Upper lobe of right lung (tissue), 1 donor: Measurements from ENCODE around the gene HIPK2. TPM values are rescaled to one million over a fixed set of nuclear protein-coding genes. Genes with fewer than 3 reads are reported as not detected.

ENCODE experiments used
- ATAC-seq: fragments of 200-7000 bp; cut with Tn5 transposase; one replicate; pipeline ENCODE4 v1.9.1; 2020; ENCODE audit warnings: mild to moderate bottlenecking, moderate library complexity
- DNase-seq: peaks from one replicate; pipeline ENCODE4 v3.0.0-alpha.2; 2020
- H3K27ac ChIP-seq: fragments of 200-600 bp; one replicate; pipeline ENCODE4 v1.8.0; 2022
- H3K27me3 ChIP-seq: fragments of 200-600 bp; one replicate; pipeline ENCODE4 v1.8.0; 2022; ENCODE audit warnings: mild to moderate bottlenecking
- H3K36me3 ChIP-seq: fragments of 200-600 bp; one replicate; pipeline ENCODE4 v1.8.0; 2022
- H3K4me1 ChIP-seq: fragments of 200-600 bp; one replicate; pipeline ENCODE4 v1.8.0; 2022
- H3K4me3 ChIP-seq: fragments of 200-600 bp; one replicate; pipeline ENCODE4 v1.8.0; 2022; ENCODE audit warnings: mild to moderate bottlenecking
- H3K9me3 ChIP-seq: fragments of 200-600 bp; one replicate; pipeline ENCODE4 v1.8.0; 2022
- intact Hi-C: fragments of 100-400 bp; cut with DNase I; formaldehyde crosslinking; loops from one replicate; pipeline ENCODE4 v1.11.0; 2022
- total RNA-seq: library from RNA; stranded (reverse); fragmentation: NEBNext Ultra II Directional; extraction: Animal tissue kit (Norgen Biotek cat#: 25700); gene quantifications from one replicate; pipeline ENCODE4 v1.2.1, GENCODE V29; 2021
- TF ChIP-seq, protein P1 (sequence below): fragments of 200-600 bp; IDR thresholded peaks from one replicate; pipeline ENCODE4 v1.8.0; 2022; ENCODE audit warnings: antibody characterized with exemption
- donor health status: DM: no; HTN: yes; CAD: no; lungs with severe emphysema.

The HIPK2 gene
- total RNA-seq, 1 donor from 2014 or later = 64.3 TPM

DNA sequence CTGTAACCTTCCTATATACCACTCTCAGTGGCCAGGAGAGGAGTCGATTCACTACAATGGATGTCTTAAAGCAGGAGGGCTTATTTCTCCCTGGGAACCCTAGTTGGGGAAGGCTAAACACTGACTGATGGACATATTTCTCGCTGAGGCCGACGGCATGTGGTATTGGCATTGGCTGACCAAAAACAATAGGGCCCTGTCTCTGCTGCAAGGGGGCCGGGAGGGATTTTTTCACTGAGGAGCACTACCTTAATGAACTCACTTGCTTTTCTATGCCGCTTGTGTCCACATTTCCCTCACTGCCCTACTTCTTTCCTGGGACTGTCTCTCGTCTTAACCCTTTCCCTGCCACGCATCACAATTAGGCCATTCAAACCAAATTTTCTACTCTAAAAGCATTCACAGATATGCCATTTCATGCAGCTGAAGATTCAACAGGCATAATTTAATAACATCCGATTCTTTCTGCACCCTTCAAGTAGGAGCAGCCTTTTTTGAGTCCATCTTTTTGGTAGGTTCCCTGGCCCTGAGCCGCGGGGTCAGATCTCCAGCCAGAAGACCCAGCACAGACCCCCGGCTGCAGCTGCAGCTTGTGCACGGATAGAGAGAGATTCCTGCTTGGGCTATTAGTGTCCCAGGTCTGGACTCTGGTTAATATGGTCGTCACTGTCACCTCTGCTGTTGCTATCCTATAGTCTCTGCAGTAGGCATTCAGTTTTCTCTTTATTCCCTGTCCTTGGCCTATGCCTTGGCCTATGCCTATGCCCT, 118.7 kb downstream of the HIPK2 start:
- no peak overlapping the region for H3K4me3 ChIP-seq
- no peaks in the 10 kb centered on the region for H3K9me3 ChIP-seq
- ATAC-seq = no peak
- H3K36me3 ChIP-seq = no peaks in the 10 kb centered on the region
- intact Hi-C loops = no loop called here
- no peaks in the 10 kb centered on the region for H3K27me3 ChIP-seq
- no peak overlapping the region for H3K27ac ChIP-seq
- TF ChIP-seq, protein P1, sequence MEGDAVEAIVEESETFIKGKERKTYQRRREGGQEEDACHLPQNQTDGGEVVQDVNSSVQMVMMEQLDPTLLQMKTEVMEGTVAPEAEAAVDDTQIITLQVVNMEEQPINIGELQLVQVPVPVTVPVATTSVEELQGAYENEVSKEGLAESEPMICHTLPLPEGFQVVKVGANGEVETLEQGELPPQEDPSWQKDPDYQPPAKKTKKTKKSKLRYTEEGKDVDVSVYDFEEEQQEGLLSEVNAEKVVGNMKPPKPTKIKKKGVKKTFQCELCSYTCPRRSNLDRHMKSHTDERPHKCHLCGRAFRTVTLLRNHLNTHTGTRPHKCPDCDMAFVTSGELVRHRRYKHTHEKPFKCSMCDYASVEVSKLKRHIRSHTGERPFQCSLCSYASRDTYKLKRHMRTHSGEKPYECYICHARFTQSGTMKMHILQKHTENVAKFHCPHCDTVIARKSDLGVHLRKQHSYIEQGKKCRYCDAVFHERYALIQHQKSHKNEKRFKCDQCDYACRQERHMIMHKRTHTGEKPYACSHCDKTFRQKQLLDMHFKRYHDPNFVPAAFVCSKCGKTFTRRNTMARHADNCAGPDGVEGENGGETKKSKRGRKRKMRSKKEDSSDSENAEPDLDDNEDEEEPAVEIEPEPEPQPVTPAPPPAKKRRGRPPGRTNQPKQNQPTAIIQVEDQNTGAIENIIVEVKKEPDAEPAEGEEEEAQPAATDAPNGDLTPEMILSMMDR = no peak
- H3K4me1 ChIP-seq = peaks cover 38% of the 10 kb centered on the region
- no peak for DNase-seq

- Histone ChIP-seq H3K4me3 (no peak overlapping the region), H3K27me3 (no peaks in the 10 kb centered on the region), H3K4me1 (peaks cover 33% of the 10 kb centered on the region), H3K36me3 (no peaks in the 10 kb centered on the region), H3K9me3 (no peaks in the 10 kb centered on the region), H3K27ac (no peak overlapping the region)
- TF ChIP-seq, protein P1 = no peak
- intact Hi-C loops = no loop called here
- DNase-seq (no peak), ATAC-seq (no peak)
Measured at GRCh38 chr7:139658296-139658695, 119.5 kb downstream of the HIPK2 start.

DNA sequence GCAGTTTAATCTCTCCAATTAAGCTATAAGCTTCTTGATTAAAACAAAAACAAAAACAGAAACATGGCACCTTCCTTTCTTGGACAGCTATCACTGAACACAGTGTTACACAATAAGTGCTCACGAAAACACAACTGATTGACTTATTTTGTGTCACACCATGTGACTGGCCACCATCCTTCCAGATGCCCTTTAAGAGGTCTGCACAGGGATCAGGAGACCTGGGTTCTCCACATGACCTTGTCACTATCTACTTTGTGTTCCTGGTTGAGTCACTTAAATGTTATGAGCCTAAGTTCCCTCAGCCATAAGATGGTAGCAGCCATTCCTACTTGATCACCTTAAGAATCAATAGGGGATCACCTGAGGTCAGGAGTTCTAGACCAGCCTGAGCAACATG, 120.1 kb downstream of the HIPK2 start:
- H3K27ac ChIP-seq = no peak overlapping the region
- TF ChIP-seq, protein P1 = no peak
- intact Hi-C loops = no loop called here
- no peaks in the 10 kb centered on the region for H3K9me3 ChIP-seq
- DNase-seq (no peak), ATAC-seq (no peak)
- no peak overlapping the region for H3K4me3 ChIP-seq
- peaks cover 34% of the 10 kb centered on the region for H3K4me1 ChIP-seq
- H3K36me3 ChIP-seq = no peaks in the 10 kb centered on the region
- no peaks in the 10 kb centered on the region for H3K27me3 ChIP-seq

- DNase-seq (no peak), ATAC-seq (no peak)
- Histone ChIP-seq H3K4me1 (peaks cover 32% of the 10 kb centered on the region), H3K27me3 (no peaks in the 10 kb centered on the region), H3K9me3 (no peaks in the 10 kb centered on the region), H3K4me3 (no peak overlapping the region), H3K27ac (no peak overlapping the region), H3K36me3 (no peaks in the 10 kb centered on the region)
- intact Hi-C loops = no loop called here
- TF ChIP-seq, protein P1 = no peak
Measured at GRCh38 chr7:139656387-139656786, 121.4 kb downstream of the HIPK2 start.

- H3K4me1 ChIP-seq = peaks cover 31% of the 10 kb centered on the region
- no peak overlapping the region for H3K27ac ChIP-seq
- H3K36me3 ChIP-seq = no peaks in the 10 kb centered on the region
- DNase-seq (no peak), ATAC-seq (no peak)
- H3K4me3 ChIP-seq = no peak overlapping the region
- intact Hi-C loops = no loop called here
- H3K9me3 ChIP-seq = no peaks in the 10 kb centered on the region
- H3K27me3 ChIP-seq = no peaks in the 10 kb centered on the region
- TF ChIP-seq, protein P1 = no peak
Measured at GRCh38 chr7:139655305-139655704, 122.5 kb downstream of the HIPK2 start.
